DMS 273 (cell line): Measurements from ENCODE around the gene JARID2.

Experiments used
- DNase-seq: peaks from one replicate; lab custom pipeline; 2025; ENCODE audit not compliant: unreplicated experiment; lab: John Stamatoyannopoulos, UW

JARID2 gene

DNA sequence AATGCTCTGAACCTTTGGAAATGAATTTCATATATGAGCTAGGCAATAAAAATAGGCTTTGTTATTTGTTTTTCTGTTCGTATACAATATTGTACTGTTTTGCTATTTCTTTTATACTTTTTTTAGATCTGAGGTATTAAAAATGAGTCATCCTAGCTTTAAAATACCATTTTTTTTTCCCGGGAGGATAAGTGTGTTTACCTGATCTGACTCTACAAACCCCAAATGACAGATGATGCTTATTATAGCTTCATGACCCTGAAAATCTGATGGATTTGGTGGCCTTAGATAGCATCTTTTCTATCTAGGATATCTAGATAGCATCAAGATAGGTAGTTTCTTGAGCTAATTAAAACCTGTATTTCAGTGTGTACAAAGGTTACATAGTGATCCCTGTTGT lies 210.6 kb downstream of the JARID2 start:
- DNase-seq, result no peak

DNA sequence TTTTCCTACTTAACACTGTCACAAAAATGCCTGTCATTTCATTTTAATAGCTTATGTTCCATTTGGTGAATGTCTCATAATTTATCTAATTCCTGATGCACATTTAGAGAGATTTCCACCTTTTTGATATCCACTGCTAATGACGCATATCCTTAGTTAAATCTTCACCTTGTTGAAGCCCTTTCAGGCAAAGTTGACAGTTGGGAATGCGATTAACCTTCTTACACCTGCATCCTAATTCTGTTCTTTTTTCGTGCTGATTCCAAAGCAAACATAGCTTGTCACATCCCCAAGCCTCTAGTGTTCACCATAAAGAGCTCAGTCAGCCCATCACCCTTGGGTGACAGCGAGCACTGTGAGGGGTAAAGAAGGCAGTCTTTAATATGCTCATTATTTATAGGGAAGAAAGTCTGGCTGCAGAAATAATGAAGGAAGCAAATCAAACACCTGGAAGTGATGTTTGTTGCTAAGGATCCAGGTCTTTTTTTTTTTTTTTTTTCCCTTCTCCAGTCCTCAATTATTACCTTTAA lies 211.3 kb downstream of the JARID2 start:
- no peak for DNase-seq

DNA sequence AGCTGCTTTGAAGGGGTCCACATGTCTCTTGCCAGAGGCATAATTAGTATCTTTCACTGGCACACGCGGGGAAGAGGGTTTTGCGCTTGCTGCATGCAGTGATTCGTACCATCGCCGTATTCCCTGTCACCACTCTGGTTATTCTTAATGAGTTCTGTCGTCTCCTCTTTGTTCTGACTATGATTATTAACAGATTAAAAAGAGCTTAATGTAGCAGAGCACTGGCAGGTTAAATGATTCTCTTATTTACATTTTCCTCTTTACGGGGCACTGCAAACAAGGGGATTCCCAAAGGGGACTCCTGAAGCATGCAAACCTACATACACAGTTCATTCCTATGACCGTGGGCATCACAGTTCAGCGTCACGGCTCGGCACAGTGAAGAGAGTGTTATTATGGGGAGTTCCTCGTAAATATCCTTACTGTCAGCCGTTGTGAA lies 212.2 kb downstream of the JARID2 start:
- no peak for DNase-seq

DNA sequence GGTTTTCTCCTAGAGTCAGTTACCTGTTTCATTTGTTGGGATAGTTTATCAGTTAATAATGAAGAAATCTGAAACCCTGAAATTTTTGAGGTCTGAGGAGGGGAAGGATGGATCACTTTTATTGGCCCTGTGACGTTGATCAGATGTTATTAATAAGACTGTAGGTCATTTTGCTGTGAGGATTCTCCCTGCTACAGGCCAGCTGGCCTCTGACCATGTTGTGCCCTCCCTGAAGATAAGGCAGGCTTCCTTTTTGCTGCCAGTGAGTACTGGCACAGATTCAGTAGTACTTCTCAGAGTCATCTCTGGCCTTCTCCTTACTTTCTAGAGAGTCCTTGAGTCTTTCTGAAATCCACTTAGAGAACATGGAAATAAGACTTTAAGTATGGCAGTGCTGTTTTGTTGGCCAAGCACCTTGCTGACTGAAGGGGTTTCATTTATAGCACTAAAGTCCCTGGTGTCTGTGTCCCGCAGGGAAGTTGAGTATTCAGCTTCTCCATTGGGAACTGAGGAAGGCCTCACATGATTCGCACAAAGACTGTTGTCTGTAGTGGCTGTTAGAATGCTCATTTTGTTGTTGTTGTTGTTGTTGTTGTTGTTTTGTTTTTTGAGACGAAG lies 214.3 kb downstream of the JARID2 start:
- DNase-seq, result no peak

DNA sequence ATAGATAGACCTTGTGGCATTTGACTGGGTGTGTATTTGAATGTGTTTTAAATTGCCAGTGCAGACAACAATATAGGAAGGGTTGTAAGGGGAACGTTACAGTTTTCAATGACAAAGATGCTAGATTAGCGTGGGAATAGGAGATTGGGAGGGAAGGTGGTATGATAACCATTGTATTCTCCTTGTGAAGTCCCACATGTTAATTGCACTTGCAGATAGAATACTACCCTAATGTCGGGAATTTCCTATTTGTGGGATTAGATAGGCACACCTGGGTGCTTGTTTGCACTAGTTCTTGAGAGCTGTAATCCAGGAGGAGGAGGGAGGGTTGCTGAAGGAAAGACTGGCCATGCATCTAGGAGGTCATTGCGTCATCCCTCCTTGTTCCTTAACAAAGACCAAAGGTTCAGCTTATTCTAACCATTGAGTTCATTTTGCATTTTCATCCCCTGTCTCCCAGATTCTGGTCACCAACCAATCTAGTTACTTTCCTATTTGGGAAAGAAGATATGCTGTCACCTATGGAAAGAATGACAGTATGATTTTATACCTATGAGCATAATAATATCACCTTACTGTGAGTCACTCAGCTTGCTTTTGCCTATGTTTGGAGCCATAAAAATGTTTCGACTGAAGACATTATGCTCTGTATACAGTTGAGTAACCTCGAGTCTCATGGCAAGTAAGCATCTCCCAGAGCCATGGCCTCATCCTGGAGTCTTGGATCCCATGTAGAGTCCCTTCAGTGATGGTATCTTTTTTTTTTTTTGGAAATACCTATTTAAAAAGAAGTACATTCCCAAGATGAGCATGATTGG lies 215.5 kb downstream of the JARID2 start:
- no peak for DNase-seq

DNA sequence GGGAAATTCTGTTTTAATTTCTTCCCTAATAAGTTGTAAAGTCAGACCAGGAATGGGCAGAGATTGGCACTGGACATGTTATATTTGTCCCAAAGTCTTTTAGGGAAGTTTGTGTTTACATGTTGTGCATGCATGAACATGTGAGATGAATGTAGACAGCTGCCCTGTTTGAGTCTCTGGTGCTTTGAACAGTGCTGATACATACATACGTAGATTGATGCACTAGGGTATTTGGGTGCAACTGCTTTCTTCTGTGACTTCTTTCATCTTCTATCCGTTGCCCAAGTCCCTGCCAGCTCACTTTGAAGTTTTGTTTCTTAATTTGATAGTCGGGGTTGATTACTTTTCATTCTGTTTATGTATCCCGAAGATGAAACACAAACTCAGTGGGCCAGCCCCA lies 216.4 kb downstream of the JARID2 start:
- DNase-seq, result no peak

DNA sequence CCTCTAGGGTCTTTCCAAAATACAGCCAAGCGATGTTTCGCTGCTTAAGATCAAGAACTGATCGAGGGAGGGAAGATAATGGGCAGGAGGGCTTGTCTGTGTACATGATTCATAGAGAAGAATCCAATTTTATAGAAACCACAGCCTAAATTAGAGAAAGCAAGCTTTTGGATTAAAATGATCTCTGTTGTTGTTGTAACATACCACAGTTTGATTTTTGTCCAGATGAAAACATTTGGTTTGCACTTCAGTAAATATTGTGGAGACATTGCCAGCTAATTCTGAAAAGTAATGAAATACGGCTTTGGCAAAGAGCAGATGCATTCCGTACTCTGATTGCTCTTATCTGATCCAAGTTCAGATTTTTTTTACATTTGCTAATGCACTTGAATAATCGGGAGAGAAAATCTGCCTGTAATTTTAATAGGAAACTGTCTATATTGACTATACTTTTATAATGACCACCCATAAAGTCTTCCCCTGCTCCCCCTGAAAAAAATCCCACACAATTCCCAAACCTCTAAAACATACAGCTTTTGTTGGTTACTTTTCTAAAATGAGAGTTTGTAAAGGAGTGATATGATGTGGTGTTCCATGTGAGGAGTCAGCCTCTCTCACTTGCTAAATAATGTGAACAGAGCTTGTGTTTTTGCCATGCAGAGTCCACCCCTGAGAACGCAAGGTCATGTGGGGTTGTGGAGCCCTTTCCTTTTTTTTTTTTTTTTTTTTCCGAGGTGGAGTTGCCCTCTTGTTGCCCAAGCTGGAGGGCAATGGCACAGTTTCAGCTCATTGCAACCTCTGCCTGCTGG lies 217.1 kb downstream of the JARID2 start:
- peak; percentile 26 for DNase-seq

DNA sequence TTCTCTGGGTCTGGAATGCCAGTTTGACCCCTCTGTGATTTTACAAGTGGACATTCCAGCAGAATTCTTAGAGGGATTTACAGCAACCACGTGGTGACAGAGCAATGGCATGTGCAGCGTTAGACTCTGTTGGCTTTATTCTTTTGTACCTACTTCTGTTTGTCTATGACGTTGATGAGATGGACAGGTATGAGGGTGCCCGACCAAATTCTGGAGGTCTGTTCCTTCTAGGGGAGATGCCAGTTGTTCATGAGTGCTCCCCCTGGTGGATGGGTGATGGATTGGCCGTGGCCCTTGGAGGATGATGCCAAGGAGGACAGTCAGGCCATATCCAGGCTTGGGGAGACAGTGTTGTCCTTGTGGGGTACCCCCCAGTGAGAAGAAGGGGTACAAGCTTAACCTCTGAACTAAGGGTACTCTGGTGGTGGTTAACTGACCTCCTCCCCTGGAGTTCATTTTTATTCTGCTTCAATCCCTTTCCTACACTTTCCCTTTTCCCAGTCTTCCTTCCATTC lies 218.4 kb downstream of the JARID2 start:
- DNase-seq, result peak; percentile 57

DNA sequence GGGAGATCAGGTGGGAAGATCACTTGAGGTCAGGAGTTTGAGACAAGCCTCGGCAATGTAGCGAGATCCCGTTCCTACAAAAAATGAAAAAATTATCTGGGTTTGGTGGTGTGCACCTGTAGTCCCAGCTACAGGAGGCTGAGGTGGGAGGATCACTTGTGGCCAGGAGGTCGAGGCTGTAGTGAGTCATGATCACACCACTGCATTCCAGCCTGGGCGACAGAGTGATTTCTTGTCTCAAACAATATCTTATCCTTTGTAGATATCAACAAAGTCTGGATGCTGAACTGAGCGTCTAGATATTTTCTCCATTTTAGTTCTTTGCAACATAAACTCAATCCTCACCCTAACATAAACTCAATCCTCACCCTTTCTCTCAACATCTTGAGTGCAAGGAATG lies 219.3 kb downstream of the JARID2 start:
- DNase-seq, result no peak

DNA sequence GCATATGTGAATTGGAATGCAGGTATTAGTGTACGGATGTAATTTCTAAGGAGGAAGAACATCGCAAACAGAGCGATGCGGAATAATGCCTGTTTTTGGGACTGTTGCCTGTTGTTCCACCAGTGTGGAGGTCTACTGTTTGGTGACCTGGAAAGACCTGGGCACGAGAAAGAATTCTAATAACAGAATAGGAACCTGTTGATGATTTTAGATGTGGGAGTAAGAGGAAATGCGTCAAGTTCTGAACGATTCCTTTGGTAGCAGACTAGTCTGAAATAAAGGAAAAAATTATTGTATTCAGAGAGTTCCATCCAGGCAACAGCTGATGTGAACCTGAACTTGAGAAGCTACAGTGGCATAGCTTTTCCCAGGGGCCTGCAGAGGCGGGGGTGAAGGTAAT lies 224.9 kb downstream of the JARID2 start:
- DNase-seq, result no peak

DNA sequence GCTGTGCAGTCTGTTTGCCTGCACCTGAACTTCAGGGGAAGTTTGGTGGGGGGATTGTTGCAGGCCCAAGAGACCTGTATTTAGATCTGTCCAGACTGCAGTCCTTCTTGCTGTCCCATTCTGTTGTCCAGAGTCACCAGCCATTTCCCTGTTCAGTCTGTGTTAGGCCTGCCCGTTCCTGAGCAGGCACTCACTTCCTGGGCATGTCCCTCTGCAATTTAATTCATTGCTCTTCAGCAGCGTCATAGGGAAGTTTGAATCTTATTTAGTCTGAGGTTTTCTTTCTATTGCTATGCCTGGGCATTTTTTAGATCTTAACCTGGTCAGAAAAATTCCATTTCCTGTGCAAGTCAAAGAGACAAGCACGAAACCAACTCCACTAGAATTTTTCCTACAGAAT lies 226.8 kb downstream of the JARID2 start:
- no peak for DNase-seq

DNA sequence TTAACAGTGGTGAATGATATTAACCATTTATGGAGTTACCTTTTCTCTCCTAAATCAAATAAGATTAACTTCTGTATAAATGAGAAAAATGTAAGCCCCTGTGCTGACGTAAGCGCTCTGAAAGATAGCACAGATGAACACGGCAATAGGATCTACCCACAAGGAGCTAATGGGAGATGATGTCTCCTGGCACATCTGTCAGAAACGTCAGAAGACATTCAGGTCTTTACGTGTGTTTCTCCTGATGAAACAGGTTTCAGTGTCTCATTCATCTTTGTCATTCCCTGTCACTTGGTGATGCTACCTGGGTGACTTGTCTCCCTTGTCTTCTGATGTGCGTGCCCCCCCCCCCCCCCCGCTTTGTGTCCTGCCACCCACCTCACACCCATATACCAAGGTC lies 227.3 kb downstream of the JARID2 start:
- DNase-seq, result no peak

DNA sequence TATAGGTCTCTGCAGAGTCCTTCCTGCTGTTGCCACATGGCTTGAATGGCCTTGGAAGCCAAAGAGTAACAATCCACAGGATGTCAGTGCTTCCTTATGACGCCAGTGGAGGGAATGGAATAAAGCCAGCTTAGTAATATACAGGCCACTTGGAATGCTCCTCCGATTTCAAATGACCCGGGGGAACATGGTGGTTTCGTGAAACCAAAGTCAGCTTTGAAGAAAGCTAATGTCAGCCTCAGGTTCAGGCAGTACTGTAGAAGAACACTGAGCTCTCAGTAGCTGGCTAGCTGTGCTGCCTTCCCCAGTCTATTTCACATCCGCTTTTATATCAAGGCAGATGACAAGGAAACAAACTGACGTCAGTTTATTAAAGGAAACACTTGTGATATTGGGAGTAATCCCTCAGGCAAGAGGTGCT lies 227.9 kb downstream of the JARID2 start:
- DNase-seq, result no peak

DNA sequence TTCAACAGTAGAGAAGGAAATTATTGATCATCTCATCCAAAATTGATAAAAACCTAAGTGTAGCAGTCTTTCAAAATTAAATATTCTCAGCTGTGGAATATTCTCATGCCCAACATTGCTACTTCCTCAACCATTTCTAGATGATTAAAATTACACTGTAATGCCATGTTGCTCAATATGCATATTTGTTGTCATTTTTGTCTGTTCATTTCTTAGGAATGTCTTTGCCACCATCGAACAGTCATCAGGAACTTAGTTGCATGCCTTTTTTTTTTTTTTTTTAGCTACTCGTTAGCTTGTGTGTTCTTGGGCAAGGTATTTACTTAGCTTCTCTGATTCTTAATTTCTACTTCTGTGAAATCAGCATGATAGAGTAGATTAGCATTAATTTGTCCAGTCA lies 228.3 kb downstream of the JARID2 start:
- no peak for DNase-seq

DNA sequence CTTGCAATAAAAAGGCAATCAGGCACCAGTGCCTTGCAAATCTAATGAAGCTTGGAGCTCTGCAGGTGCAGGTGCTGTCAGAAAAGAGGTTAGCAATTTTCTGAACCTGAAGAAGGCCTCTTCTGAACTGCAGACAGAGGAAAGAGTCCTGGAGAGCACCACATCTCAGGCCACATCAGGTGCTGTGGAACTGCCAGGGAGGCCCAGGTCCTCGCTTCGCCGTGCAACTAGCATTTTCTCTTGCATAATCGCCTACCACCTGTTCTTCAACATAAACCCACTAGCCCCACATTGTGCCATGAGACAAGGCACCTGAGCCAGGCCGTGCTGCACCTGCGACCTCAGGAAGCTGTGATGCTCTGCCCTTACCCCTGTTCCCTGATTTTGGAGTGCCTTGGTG lies 229.4 kb downstream of the JARID2 start:
- DNase-seq, result no peak

DNA sequence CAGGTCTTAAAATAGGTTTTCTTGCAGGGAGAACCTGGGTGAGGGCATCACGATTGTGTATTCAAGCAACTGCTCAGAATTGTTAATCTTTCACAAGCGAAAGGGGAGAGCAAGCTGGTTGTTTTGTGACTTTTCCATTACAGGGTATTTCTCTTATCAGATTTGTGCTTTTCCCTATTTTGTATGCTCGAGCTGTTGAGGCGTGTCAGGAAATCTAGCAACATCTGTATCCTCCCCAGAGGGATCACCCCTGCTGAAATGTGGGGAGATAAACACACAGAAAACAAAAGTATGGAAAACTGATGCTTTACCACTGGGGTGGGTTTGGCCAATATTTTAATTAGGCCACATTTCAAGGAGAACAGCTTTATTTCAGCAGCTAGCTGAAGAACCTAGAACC lies 230.0 kb downstream of the JARID2 start:
- no peak for DNase-seq

DNA sequence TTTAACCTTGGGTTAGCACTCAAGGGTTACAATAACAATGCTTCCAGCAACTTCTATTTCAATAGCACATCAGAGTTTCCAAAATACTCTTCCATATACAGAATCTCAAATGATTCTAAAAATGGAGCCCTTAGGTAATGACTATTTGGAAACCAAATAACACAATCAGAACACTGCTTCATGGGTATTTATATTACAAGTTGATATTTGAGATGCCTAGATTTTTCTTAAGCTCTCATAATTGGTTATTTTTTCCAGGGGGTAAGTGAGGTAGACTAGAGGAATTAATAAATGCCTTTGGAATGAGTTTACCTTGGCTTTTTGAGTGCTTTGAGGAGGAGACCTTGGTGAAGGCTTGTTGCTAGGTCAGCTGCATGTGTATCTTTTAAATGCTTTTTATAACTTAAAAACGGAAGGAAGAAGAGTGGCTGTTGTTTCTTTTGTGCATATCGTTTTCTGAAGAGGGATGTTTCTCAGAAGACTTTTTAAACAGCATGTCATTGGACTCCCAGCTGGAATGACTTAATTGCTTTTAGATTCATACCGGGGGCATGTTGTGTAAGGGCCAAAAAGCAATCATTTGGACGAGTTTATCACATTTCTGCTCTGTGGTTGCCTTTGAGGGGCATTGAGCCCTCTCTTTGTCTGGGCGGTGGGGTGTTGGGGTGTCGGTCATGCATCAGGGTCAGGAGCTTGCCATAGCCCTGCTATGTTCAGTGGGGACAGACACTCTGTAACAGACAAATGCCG lies 230.9 kb downstream of the JARID2 start:
- DNase-seq, result no peak

DNA sequence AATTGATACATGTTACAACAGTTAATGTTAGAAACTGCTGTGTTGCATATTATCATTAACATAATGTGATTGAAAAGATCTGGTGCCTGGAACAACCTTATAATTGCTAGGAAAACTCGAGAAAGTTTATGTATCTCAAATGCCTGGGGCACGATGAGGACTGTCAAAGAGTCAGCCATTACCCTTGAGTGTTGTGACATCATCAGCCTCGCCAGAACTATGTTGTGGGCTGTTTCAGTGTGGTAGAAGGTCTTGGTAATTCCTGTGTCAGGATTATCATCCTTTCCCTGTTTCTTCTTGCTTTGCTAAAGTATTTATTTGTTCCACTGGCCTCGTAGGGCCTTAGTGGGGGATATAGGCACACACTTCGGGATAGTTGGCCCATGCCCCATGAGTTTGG lies 231.9 kb downstream of the JARID2 start:
- no peak for DNase-seq

DNA sequence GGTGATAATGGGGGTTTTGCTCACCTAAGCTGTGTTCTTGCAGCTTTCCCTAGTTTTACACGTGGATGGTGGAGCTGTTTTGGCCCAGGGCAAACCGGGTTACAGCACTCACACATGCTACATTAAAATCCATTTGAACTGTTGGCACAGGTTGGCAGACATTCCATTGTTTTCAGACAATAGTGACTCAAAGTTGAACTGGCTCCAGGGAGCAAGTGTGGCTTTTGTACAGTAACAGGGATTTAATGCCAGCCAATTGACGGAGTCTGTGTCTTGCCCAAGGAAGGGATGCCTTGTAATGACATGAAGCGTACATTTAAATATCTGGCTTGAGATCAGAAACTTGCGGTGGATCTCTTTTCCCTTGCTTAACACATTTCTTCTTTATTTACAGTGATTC lies 233.9 kb downstream of the JARID2 start:
- no peak for DNase-seq

DNA sequence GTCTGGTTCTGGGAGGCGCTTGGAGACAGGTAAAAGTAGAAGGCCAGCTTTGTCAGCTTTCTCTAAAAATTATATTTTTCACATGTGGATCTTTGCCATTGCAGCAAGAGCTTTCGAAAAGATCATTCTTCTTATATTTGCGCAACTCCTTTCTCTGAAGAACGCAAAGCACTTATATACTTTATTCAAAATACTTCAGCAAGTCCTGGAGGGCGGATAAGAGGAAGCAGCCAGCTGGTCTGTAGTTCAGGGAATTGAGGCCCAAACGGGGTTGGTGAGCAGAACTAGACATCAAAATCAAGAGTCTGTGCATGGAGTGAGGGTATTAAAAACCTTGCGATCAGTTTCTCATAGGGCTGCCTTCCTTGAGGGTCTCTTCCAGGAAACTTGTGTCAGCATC lies 234.7 kb downstream of the JARID2 start:
- DNase-seq, result no peak
